ENCODE measurements around the gene DDX31.

The DDX31 gene

DNA sequence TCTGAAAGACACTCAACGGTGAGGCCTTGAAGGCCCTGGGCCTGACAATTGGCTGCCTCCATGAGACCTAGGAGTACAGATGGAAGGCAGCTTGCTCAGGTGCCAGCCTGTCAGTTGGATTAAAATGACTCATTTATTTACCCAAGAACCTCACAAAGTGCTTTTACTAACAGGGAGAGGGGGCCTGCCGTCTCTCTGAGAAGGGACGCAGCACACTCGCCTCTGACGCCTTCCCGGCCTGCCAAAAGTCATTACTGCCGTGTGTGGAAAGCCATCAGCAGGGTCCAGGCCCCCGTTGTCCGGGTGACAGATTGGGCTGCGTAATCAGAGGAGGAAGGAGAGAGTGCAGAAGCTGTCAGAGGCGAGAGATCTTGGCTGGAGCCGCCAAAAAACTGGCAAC is 32.4 kb downstream of the DDX31 start:
- no peak for DNase-seq (ENCODE audit: low read depth in 1 of 2, low spot score in 1 of 2)

DNA sequence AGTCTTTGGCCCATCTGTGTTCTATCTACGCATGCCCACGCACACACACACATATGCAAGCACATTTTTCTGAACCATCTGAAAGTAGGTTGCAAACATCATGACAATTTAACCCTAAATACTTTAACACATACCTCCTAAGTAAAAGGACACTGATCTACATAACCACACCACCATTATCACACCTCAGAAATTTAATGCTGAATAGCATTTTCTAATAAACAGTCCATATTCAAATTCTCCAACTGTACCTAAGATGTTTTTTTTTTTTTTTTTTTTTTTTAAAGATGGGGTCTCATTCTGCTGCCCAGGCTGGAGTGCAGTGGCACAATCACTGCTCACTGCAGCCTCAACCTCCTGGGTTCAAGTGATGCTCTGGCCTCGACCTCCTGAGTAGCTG is 35.5 kb downstream of the DDX31 start:
- DNase-seq (ENCODE audit: low read depth in 1 of 2, low spot score in 1 of 2) = no peak

DNA sequence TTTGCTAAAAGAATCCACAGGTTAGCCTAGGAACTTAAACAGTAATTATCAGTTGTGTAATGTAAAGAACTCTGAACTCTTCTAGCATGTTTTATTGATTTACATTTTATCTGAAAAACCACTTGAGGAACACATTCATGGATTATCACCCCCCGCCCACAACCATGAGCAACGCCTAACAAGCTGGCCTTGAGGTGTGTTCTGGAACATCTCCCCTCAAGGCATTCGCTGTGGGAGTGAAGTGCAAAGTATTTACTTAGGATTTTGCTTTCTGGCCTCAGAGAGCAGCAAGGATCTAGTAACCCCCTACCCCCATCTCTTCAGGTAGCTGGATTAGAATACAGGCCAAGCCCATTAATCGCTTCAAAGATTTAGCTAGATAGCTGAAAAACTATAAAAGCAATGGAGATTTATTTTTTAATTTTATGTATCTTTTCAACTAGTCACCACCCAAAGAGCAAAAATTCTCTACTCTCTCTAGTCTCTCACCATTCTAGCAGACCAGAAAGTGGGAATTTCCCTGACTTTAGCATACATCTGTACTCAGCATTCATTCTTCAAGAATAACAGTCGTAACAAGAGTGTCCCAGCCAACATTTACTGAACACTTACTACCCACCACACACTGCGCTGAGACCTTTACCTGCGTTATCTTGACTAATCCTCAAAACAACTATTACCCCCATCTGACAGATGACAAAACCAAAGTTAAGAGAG is 37.2 kb downstream of the DDX31 start:
- no peak for DNase-seq (ENCODE audit: low read depth in 1 of 2, low spot score in 1 of 2)

DNA sequence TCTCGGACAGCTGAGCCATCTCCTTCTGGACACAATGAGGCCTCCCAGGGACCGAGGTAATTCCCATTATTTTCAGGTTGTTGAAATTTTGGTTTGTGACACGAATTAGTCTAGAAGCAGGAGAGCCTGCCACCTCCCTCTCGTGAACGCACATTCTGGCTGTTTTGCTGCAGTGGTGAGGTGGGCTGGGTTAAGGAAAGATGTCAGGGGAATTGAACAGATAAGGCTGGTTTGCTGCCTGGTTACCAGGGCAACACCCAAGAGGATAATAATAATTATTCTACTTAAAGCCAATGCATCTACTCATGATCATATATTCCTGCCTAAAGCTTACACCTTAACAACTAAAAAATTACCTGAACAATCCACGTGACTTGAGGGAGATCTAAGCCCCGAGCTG is 38.1 kb downstream of the DDX31 start:
- no peak for DNase-seq (ENCODE audit: low read depth in 1 of 2, low spot score in 1 of 2)

DNA sequence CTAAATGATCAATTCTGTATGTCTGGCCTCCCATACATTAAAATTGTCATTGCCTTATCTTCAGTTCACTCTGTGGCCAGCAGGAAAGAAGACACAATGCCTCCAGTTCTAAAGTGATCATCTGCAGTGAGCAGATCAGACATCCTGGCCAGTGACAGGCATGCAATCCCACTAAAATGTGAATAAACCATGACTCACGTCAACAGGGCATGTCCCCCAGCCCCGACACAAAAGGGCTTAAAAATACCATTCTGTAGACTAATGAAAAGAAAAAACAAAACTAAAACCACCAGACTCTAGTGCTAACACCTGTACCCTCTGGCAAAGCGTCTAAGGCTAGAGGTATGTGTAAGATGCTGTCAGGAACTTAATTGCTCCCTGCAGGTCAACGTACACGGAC is 38.5 kb downstream of the DDX31 start:
- no peak for DNase-seq (ENCODE audit: low read depth in 1 of 2, low spot score in 1 of 2)

DNA sequence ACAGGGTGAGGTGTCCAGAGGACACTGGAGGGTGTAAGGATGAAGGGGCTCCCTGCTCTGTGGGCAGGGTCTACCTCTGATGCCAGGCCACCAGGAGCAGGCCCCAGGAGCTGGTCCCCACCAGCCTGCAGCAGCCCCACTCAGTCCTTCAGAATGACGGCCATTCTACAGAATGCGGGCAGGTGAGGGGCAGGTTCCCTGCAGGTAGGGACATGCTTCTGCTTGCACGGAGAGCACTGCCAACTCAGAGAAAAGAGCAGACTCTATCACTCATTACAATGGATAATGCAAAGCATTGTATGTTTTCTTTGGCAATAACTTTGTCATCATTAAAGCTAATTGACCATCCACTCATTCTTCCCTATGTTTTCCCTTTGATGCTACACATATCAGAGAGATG is 39.0 kb downstream of the DDX31 start:
- no peak for DNase-seq (ENCODE audit: low read depth in 1 of 2, low spot score in 1 of 2)

DNA sequence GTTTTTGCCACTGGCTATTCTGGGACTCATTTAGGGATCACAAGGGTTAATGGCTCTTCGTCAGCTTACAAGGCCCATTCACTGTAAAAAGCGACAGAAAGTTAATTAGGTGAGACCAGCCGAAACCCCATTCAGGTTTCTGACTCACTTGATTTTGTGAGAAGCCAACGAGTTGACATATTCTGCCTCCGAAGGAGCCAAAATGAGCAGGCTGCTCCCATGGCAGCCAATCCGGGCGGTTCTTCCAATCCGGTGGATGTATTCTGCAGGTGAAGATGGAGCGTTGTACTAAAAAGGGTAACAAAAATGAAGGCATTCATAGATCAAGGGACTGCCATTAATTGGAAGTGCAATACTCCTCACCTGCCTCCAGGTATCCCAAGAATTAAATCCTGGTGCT is 39.7 kb downstream of the DDX31 start:
- no peak for DNase-seq (ENCODE audit: low read depth in 1 of 2, low spot score in 1 of 2)

DNA sequence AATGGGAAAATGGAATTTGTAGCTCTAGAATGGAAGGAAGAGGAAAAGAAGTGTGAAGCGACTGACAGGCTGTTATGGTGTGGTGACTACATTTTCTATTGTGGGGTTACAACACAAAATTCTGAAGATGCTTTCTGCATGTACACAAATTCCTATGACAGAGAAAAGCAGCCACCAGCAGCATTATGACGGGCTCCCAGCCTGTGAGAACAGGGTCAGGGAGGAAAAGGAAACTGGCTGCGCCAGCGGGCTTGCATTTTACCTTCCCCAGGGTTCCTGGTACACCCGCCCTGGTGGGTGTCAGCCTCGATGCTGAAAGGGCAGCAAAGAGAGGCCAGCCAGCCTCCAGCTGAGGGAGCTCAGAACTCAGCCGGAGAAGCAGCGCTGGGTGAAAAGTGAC is 41.0 kb downstream of the DDX31 start:
- no peak for DNase-seq (ENCODE audit: low read depth in 1 of 2, low spot score in 1 of 2)

DNA sequence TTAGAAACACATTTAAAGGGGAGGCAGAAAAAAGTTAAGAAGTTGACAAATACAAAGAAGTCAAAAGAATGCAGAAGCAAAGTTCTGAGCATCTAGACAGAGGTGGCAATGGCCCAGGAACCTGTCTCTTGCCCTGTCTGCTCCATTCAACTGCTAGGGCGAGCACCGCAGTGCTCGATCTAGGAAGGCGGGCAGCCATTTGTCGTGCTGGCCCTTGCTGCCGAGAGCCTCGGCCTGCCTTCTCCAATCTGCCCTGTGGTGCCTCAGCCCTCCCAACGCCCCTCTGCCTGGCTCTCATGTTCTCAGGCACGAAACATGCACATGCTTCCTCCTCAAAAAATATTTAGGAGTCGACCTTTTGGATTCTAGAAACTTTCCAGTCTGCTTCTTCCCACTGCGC is 42.2 kb downstream of the DDX31 start:
- DNase-seq (ENCODE audit: low read depth in 1 of 2, low spot score in 1 of 2) = no peak

DNA sequence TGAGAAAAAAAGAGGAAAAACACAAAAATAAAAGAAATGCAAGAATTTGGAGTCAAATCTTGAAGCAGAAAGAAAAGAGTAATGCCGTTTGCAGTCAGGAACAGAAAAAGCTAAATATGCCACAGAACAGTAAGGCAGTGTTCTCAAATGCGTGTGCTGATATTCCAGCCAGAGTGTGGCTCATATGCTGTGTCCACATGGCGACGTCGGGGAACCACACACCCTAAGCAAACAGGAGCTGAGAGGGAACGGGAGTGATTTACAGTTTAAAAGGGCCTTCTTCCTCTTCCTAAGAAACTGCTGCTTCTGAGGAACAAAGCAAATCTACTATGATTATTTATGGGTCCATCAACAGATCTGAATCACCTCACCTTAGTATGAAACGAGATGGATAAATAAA is 42.7 kb downstream of the DDX31 start:
- DNase-seq (ENCODE audit: low read depth in 1 of 2, low spot score in 1 of 2) = no peak

DNA sequence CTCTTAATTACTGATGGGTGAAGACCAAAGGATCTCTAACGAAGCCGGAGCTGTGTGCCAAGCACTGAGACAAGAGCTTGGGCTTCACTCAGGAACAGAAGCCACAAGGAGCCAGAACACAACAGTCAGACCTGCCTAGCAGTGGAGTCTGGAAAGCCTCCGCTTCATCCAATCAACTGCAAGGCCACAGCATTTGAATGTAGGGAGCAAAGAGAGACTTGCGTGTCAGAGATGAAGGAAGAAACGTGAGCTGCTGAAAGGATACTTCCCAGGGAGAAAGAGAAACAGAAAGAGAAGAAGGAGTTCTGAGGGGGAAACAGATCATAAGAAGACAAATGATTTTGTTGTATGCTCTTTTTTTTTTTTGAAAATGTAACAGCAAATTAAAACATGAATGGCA is 43.5 kb downstream of the DDX31 start:
- DNase-seq (ENCODE audit: low read depth in 1 of 2, low spot score in 1 of 2) = no peak

DNA sequence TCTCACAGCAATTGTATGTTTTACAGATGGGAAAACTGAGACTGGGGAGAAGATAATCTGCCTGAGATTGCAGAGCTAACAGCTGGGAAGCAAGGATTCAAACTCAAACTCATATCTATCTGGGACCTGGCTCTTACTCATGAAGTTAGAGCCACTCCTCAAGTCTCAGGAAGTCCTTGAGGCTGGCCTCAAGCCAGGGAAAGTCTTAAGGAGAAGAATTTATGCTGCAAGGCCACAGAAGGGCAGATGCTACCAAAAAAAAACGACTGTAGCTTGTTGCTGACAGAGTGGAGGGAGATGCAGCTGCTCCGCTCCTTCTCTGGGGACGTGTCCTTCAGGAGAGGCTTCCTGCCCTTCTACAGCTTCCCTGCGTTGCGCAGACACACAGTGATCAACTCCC is 47.6 kb downstream of the DDX31 start:
- DNase-seq (ENCODE audit: low read depth in 1 of 2, low spot score in 1 of 2) = no peak

DNA sequence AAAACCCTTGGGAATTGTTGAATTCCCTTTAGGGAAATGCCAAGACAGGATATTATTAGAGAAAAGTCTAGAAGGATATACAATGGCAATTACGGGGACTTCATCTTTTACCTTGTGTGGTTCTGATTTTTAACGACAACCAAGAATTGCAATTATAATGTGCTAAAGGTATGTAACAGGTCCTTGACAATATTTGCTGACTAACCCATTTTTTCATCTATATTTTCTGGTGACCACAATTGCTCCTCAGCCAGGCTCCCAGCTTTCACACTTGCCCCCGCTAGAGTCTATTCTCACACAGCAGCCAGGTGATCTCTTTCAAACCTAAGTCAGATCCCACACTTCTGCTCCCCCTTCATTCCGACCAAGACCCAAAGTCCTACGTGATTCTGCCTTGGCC is 53.1 kb downstream of the DDX31 start:
- DNase-seq (ENCODE audit: low read depth in 1 of 2, low spot score in 1 of 2) = no peak

DNA sequence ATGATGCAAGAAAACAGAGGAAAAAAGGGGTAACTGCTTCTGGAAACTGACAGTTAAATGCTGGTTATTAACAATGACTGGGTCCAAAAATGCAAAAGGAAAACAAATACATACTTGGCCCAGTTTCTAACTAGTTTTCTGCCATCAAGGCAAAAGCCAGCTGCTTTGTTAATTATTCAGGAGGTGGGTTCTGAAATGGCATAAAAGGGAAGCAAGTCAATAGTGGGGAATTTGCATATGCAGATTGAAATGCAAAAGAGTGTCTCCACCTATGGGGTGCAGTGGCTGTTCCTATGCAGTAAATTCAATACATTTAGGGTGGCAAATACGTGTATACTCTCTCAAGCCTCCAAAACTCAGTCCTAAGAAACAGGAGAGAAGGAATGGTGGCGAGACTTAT is 54.0 kb downstream of the DDX31 start:
- no peak for DNase-seq (ENCODE audit: low read depth in 1 of 2, low spot score in 1 of 2)

DNA sequence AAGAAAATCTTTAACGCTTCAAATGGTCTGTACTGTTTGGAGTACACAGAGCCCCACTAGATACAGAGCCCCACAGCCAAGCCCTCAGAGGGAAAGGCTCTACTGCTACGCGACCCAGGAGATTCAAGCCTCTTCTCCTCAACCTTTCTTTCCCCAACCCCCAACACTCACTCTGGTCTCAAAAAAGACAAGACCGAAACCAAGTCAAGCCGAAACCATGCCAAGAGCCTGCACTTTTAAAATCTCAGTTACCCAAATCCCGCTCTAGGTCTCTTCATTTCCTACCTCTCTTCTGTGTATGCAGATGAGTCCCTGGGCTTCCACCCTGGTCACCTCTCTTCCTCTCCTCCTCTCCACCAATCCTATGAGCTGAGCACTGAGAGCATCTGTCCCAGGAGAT is 55.5 kb downstream of the DDX31 start:
- DNase-seq (ENCODE audit: low read depth in 1 of 2, low spot score in 1 of 2) = no peak

DNA sequence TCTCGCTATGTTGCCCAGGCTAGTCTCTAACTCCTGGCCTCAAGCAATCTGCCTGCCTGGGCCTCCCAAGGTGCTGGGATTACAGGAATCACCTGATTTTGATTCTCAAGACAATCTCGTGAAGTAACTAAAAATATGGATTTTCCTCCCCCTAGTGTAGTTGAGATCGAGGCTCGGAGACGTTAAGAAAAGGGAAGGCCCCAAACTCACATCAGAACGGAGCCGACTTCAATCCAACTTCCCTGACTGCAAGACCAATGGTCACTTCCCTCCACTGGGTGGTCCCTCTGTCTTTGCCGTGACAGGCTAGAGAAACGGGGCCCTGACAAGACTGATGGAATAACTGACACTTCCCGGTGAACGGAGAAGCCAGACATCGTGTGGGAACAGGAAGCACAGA is 59.1 kb downstream of the DDX31 start:
- no peak for DNase-seq (ENCODE audit: low read depth in 1 of 2, low spot score in 1 of 2)

DNA sequence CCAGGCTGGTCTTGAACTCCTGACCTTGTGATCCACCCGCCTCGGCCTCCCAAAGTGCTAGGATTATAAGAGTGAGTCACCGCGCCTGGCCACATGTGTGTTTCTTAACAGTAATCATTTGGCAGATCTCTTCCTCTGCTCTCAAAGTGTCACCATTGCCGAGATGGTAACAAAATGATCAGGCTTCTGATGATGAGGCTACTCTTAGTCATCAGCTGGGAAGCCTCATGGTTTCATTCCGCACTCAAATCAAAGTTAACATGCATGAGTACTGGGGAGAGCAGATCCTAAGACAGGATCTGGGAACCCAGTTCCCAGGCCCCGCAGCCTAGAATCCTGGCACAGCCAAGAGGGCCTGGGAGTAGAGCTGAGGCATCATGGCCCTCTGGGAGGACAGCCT is 60.0 kb downstream of the DDX31 start:
- no peak for DNase-seq (ENCODE audit: low read depth in 1 of 2, low spot score in 1 of 2)

DNA sequence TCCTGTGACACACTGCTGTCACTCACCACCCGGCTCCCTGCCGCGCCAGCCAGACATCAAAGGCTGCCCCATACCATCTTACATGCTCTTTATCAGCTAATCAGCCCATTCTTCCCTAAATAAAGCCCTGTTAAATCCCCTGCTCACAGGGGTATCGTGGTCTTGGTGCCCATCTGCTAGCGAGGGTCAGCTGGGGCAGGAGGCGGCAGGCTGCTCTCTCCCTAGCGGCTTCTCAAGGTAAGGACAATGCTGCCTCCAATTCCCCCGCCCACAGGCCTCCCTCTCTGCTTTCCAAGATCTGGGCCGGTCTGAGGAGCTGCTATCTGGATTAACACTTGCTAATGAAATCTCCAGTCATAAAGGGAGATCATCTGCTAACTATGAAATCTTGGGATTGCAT is 60.6 kb downstream of the DDX31 start:
- no peak for DNase-seq (ENCODE audit: low read depth in 1 of 2, low spot score in 1 of 2)

DNA sequence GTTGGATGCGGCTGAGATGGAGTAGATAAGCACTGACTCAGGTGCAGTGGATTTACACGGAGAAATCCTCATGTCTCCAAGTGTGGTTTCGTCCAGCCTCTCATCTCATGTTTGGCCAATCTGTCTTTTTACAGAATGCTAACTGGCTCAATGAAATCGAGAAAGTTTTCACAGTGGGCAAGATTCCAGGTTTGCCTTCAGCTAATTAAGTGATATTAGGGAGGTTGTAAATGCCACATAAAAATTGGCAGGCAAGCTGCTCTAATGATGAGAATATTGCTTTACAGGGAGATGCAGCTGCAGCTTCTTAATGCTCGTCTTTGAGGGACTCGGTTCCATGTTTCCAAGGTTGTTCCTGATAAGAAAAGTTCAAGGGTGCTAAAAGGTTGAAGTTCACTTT is 63.7 kb downstream of the DDX31 start:
- DNase-seq (ENCODE audit: low read depth in 1 of 2, low spot score in 1 of 2) = no peak

DNA sequence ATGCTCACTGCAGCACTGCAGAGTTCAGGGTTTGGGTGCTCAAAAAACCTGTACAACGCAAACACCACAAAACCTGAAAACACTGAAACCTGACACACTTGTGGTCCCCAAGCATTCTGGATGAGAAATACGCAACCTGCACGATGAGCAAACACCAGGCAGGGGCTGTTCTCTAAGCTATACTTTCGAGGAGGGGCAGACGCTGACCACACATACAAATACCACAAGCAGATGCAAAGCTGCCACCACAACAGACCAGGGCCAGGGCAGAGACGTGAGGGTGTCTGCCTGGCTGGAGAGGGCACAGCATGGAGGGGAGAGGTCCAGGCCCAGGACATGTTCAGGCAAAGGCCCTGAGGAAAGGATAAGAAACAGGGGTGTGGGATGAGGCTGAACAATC is 64.4 kb downstream of the DDX31 start:
- DNase-seq (ENCODE audit: low read depth in 1 of 2, low spot score in 1 of 2) = no peak

DNA sequence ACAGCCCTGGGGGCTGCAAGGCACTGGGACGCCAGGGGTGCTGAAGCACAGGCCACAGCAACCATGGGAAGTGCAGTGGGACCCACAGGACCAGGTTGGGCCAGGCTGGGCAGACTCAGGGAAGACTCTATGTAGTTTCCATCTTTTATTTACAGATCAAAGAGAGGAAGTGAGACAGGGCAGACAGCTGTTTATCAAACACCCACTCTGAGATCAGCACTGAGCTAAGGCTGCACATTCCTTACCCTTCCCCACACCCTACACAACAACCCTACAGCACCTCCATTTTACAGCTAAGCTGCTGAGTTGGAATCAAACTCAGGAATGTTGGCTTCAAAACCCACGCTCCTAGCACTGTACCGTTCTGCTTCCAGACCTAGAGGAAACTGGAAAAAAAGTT is 67.6 kb downstream of the DDX31 start:
- DNase-seq (ENCODE audit: low read depth in 1 of 2, low spot score in 1 of 2) = no peak

DNA sequence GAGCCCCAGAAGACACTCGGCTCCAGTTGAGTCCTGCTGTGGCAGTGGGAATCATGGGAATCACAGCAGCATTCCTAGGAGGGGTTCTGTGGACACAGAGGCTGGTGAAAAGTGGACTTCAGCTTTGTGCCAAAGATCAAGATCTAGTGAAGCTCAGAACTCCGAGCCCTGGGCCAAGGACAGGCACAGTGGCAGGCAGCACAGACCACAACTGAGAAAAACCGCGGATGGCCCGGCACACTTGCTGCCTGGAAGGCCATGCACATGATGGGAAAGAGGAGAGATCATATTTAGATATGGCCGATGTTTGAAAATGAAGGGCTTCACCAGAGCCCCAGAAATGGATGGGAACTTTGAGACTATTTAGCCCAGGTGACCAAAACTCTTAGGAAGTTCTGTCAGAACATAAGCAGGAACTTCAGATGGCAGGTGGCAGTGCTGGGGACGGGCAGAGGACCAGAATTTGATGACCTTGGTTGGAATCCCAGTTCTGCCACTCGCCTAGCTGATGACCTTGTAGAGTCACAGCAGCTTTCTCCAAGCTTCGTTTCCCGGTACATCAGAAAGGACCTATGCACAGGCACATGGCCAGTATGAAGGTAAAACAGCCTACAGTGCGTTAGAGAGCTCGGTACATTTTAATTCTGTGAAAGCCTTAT is 69.3 kb downstream of the DDX31 start:
- DNase-seq (ENCODE audit: low read depth in 1 of 2, low spot score in 1 of 2) = no peak

DNA sequence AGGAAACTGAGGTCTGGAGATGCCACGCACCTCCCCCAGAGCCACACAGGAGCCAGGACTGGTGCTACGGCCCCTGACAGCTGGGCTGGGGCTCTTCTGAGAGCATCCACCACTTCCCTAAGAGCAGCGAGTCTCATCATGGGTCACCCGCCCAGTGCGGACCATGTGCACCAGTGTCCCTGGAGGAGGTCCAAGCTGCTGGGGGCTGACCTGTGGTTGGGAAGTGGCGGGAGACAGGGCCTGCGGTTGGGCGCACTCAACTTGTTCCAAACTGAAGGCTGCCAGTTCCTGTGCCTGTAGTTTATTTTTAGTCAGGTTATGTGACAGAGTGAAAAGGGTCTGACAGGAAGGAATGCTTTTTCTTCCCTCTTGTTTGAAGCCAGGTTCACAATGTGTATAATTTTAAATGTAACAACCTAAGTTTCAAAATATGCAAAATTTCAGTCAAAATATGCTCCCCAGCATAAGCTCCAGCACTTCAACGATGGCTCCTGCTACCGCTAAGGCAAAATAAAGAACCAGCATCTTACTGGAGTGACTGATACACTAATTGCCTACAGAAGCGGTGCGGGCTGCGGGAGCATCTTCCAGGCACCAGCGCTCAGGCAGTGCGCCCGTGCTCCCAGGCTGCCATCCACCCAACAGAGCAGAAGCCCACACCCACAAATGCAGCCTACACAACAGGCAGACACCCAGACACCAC is 72.6 kb downstream of the DDX31 start:
- DNase-seq (ENCODE audit: low read depth in 1 of 2, low spot score in 1 of 2) = no peak
